GM21619 (cell line): ENCODE data around the gene CDH13.
"Not testable (repeated sequence)": the region's sequence is repeated elsewhere in the genome, so short reads cannot be mapped to it uniquely, and the experiment has no call there.

ENCODE experiments used
- ATAC-seq: cut with Tn5 transposase; IDR thresholded peaks from one replicate; pipeline ENCODE4 v1.9.1; 2021; ENCODE audit not compliant: unreplicated experiment

CDH13 gene

DNA sequence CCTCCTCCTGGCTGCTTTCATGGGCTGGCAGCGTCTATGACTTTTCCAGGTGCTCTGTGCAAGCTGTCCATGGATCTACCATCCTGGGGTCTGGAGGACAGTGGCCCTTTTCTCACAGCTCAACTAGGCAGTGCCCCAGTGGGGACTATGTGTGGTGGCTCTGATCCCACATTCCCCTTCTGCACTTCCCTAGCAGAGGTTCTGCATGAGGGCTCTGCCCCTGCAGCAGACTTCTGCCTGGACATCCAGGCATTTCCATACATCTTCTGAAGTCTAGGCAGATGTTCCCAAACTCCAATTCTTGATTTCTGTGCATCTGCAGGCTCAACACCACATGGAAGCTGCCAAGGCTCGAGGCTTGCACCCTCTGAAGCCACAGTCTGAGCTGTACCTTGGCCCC, 307.2 kb downstream of the CDH13 start:
- not testable (repeated sequence) for ATAC-seq

DNA sequence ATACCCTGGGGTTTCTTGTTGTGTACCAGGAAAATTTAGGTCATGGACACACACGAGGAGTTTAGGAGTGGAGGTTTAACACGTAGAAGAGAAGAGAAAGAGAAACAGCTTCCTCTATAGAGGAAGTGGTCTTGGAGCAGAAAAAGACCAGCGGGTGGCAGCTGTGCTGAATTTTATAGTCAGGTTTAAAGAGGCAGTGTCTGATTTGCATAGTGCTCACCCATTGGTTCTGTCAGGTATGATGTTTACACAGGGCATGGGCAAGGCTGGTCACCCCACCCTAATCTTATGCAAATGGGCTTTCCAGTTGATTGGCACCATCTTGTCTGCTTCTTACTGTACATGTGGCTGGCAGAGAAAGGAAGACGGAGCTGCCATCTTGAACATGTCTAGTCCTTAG, 309.0 kb downstream of the CDH13 start:
- ATAC-seq, result no peak

GRCh38 chr16:82936941-82937551, 310.3 kb downstream of the CDH13 start:
- no peak for ATAC-seq

- no peak for ATAC-seq
Observed at GRCh38 chr16:82937926-82938520, 311.3 kb downstream of the CDH13 start.

- no peak for ATAC-seq
Observed at GRCh38 chr16:82943371-82943770, 316.6 kb downstream of the CDH13 start.

- ATAC-seq, result no peak
Observed at GRCh38 chr16:82945420-82946101, 318.8 kb downstream of the CDH13 start.

DNA sequence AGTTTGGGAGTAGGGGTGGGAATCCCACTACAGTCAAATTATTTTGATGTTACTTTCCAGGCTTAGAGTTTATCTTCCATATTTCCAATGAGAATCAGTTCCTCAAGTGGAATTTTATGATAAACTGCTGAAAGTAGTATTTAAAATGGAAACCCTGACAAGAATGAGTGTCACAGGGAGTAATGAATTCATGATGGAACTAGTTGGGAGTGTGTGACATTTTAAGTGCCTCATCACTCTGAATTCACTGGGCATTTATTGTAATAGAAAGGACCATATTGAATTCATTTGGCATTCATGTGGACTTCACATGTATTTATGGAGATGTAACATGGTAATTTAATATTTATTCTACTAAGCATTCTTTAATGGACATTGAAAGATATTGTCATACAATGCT, 320.9 kb downstream of the CDH13 start:
- ATAC-seq, result no peak

DNA sequence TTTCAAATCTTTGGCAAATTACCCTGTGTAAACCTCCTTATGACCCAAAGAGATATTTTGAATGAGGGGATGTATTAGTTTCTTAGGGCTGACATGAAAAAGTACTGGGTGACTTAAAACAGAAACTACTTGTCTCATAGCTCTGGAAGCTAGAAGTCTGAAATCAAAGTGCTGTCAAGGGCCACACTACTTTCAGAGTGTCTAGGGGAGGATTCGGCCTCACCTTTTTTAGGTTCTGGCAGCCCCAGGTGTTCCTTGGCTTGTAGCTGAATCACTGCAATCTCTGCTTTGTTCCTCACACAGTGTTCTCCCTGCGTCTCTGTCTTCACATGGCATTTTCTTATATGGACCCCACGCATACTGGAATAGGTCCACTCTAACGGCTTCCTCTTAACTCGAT, 322.2 kb downstream of the CDH13 start:
- no peak for ATAC-seq

DNA sequence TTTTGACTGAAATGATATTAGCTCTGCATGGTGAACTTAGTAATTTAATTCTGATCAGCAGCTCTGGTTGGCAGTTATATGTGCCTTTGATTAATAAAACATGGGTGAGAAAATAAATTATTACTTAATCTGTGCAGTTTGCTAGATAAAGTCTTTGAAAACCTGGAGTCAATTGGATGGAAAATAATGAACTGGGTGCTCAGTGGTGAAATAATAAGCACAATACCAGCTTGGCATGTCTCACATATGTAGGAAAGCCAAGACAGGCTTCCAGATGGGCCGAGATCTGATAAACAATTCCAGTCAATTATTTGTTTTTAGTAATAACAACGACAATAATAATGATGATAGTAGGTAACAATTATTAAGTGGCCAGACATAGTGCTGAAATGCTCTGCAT, 326.7 kb downstream of the CDH13 start:
- ATAC-seq, result no peak

- no peak for ATAC-seq
Observed at GRCh38 chr16:82954224-82954929, 327.6 kb downstream of the CDH13 start.

- ATAC-seq, result no peak
Observed at GRCh38 chr16:82955741-82956348, 329.1 kb downstream of the CDH13 start.

- ATAC-seq, result no peak
Observed at GRCh38 chr16:82957212-82957611, 330.4 kb downstream of the CDH13 start.

DNA sequence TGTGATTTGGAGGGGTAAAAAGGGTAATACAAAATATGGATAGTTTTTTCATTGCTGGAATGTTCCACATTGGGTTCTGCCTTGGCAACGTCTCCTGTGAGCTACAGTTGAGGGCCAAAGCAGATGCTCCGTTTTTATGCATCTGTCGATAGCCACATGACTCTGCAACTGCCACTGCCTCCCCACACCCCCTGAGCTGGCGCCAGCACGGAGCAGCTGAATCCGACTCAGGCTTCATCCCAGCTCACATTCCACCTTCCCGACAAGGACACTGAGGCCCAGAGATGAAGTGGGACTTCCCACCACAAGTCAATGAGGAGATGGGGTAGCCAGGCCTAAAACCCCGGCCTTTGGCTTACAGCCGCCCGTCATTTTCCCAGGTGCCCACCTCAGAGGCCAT, 334.1 kb downstream of the CDH13 start:
- ATAC-seq, result no peak

DNA sequence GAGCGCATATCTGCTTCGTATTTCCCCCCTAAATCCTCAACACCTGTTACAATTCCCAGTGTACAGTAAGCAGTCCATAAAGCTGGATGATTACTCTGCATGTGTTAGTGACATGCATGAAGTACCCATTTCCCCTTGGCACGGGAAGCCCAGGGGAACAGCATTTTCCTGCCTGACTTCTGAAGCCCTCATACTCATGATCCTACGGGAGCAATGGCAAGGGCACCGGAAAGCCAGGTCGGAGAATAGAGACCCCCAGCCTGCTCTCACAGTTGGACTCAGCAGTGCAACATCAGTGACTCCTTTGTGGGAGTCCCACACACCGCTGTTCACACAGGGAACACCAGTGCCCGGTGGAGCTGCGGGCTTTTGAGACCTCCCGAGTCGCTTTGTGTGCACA, 336.9 kb downstream of the CDH13 start:
- ATAC-seq, result no peak

DNA sequence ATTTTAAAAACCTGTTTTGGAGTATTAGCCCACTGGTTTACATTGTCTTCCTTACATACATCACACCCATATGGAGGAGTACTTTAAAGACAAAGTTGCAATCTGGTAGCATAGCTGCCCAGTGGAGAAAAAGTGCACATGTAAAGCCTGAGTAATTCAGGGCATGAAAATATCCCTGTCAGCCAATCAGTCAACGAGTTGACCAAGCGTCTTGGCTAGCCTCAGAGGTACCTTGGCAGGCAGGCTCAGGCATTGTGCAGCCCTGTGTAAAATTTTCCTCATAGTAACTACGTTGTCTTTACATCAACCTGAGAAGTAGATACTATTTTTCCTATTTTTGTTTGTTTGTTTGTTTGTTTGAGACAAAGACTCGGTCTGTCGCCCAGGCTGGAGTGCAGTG, 339.0 kb downstream of the CDH13 start:
- ATAC-seq, result no peak

DNA sequence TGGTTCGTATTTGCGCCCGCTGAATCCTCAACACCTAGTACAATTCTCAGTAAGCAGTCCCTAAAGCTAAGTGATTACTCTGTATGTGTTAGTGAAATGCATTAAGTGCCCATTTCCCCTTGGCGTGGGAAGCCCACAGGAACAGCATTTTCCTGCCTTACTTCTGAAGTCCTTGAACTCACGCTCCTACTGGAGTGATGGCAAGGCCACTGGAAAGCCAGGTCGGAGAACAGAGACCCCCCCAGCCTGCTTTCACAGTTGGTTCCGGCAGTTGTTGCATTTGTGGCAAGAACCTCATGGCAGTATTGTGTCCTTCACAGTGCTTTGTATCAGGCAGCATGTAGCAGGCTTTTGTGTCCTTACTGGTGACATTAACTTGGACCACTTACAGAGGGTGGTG, 340.7 kb downstream of the CDH13 start:
- no peak for ATAC-seq

- no peak for ATAC-seq
Observed at GRCh38 chr16:82971126-82971525, 344.4 kb downstream of the CDH13 start.

DNA sequence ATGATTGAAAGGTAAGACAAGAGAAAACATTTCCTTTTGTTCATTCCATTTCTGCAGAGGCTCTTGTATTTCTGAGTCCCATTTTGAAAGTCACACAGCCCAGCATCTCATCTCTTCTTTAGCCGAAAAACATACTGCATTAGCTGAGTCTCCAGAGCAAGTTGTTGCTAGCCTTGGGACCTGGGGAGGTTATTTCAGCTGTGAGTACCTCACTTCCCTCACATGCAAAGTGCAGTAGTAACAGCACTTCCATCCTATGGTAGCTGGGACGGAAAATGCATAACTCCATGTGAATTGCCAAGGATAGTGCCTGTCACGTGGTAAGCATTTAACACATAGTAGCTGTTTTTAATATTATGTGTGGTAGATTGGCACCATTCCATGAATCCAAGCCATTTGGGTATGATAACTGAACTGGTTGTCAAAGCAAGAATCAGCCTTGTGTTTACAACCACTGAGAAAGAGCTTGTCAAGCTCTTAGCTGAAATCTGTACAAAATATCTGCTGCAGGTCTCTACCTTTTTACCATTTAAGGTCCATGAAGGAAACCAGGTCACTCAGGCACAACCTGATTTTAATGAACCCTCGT, 345.7 kb downstream of the CDH13 start:
- no peak for ATAC-seq

DNA sequence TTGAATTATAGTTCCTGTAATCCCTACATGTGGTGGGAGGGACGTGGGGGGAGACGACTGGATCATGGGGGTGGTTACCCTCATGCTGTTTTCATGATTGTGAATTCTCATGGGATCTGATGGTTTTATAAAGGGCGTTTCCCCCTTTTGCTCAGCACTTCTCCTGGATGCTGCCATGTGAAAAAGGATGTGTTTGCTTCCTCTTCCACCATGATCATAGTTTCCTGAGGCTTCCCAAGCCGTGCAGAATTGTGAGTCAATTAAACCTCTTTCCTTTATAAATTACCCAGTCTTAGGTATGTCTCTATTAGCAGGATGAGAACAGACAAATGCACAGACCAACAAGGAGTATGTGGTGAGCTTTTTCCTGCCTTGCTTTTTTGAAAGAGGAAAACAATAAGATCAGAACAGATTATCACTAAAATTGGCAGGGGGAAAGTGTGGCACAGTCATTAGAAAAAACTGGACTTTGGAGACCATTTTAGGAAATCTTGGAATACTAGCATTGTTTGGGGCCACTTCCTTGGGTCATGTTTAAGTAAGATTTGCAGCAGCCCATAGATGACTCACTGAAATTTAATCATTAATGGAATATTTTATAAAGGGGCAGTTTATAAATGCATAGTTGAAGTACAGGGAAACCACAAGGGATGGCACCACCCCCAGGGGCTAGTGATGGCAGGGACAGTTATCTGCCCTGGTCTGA, 352.8 kb downstream of the CDH13 start:
- ATAC-seq, result no peak

DNA sequence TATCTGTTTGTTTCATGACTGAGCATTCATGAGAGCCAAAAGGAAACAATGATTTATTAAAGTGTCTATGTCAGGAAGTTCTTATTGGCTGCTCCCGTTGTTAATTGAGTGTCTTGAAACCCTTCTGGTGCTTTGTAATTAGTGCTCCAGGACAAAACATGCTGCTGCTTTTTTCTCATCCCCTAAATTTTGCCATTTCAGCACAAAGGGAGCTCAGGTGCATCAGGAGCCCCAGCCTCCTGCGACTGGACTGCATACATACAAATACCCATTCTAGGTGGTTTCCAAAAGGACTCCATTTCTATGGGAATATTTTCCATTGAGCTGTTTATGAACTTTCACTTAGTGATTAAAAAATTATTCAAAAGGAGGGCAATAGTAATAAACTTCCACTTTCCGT, 354.0 kb downstream of the CDH13 start:
- ATAC-seq, result no peak

- ATAC-seq, result no peak
Observed at GRCh38 chr16:82987767-82988166, 361.0 kb downstream of the CDH13 start.
